Measurements from ENCODE around the gene TMEM163. TPM values are rescaled to one million over a fixed set of nuclear protein-coding genes. Genes with fewer than 3 reads are reported as not detected.
"Not testable (repeated sequence)": the region's sequence is repeated elsewhere in the genome, so short reads cannot be mapped to it uniquely, and the experiment has no call there.

TMEM163 gene
- total RNA-seq, 2 experiments from 2014 or later, result not detected

GRCh38 chr2:134482766-134483340 is 235.9 kb downstream of the TMEM163 start:
- Mint-ChIP-seq H3K27ac (no peak overlapping the region), H3K9me3 (no peaks in the 10 kb centered on the region), H3K36me3 (no peaks in the 10 kb centered on the region), H3K27me3 (peaks cover 4% of the 10 kb centered on the region), H3K4me1 (no peaks in the 10 kb centered on the region), H3K4me3 (no peak overlapping the region)
- DNase-seq, result no peak

- H3K4me1 Mint-ChIP-seq, result no peaks in the 10 kb centered on the region
- no peaks in the 10 kb centered on the region for H3K36me3 Mint-ChIP-seq
- no peak overlapping the region for H3K27ac Mint-ChIP-seq
- H3K4me3 Mint-ChIP-seq, result no peak overlapping the region
- peaks cover 4% of the 10 kb centered on the region for H3K27me3 Mint-ChIP-seq
- no peak for DNase-seq
- no peaks in the 10 kb centered on the region for H3K9me3 Mint-ChIP-seq
Measured at GRCh38 chr2:134482131-134482723, 236.6 kb downstream of the TMEM163 start.

- H3K36me3 Mint-ChIP-seq, result no peaks in the 10 kb centered on the region
- no peak overlapping the region for H3K4me3 Mint-ChIP-seq
- no peak for DNase-seq
- H3K9me3 Mint-ChIP-seq, result no peaks in the 10 kb centered on the region
- no peaks in the 10 kb centered on the region for H3K4me1 Mint-ChIP-seq
- H3K27me3 Mint-ChIP-seq, result peaks cover 4% of the 10 kb centered on the region
- no peak overlapping the region for H3K27ac Mint-ChIP-seq
Measured at GRCh38 chr2:134479696-134480330, 239.0 kb downstream of the TMEM163 start.

GRCh38 chr2:134476982-134477381 is 241.8 kb downstream of the TMEM163 start:
- H3K4me1 Mint-ChIP-seq, H3K27me3 Mint-ChIP-seq, H3K4me3 Mint-ChIP-seq, H3K36me3 Mint-ChIP-seq, H3K27ac Mint-ChIP-seq, DNase-seq: not testable (repeated sequence)
- H3K9me3 Mint-ChIP-seq, result peaks cover 11% of the 10 kb centered on the region

- Mint-ChIP-seq H3K27ac (no peak overlapping the region), H3K27me3 (no peaks in the 10 kb centered on the region), H3K9me3 (peaks cover 12% of the 10 kb centered on the region), H3K4me3 (no peak overlapping the region), H3K4me1 (no peaks in the 10 kb centered on the region), H3K36me3 (peaks cover 3% of the 10 kb centered on the region)
- DNase-seq, result no peak
Measured at GRCh38 chr2:134470561-134471168, 248.1 kb downstream of the TMEM163 start.

GRCh38 chr2:134469516-134470115 is 249.2 kb downstream of the TMEM163 start:
- H3K27me3 Mint-ChIP-seq, result no peaks in the 10 kb centered on the region
- no peak overlapping the region for H3K27ac Mint-ChIP-seq
- H3K4me3 Mint-ChIP-seq, result no peak overlapping the region
- peaks cover 12% of the 10 kb centered on the region for H3K9me3 Mint-ChIP-seq
- no peaks in the 10 kb centered on the region for H3K4me1 Mint-ChIP-seq
- DNase-seq, result no peak
- peaks cover 3% of the 10 kb centered on the region for H3K36me3 Mint-ChIP-seq

GRCh38 chr2:134468776-134469175 is 250.0 kb downstream of the TMEM163 start:
- Mint-ChIP-seq H3K36me3 (peaks cover 3% of the 10 kb centered on the region), H3K4me3 (no peak overlapping the region), H3K27ac (no peak overlapping the region)

GRCh38 chr2:134468164-134468563 is 250.6 kb downstream of the TMEM163 start:
- peaks cover 4% of the 10 kb centered on the region for H3K9me3 Mint-ChIP-seq
- H3K27me3 Mint-ChIP-seq, result no peaks in the 10 kb centered on the region
- H3K27ac Mint-ChIP-seq, result no peak overlapping the region
- no peak overlapping the region for H3K4me3 Mint-ChIP-seq
- no peak for DNase-seq
- H3K4me1 Mint-ChIP-seq, result no peaks in the 10 kb centered on the region
- H3K36me3 Mint-ChIP-seq, result no peaks in the 10 kb centered on the region

More at GRCh38 chr2:134468776-134469175, 250.0 kb downstream of the TMEM163 start:
- no peak for DNase-seq
- H3K9me3 Mint-ChIP-seq, result peaks cover 10% of the 10 kb centered on the region
- no peaks in the 10 kb centered on the region for H3K4me1 Mint-ChIP-seq
- H3K27me3 Mint-ChIP-seq, result no peaks in the 10 kb centered on the region

GRCh38 chr2:134466141-134466540 is 252.7 kb downstream of the TMEM163 start:
- no peak for DNase-seq
- Mint-ChIP-seq H3K36me3 (no peaks in the 10 kb centered on the region), H3K27me3 (no peaks in the 10 kb centered on the region), H3K9me3 (no peaks in the 10 kb centered on the region), H3K27ac (no peak overlapping the region), H3K4me3 (no peak overlapping the region), H3K4me1 (no peaks in the 10 kb centered on the region)

- H3K9me3 Mint-ChIP-seq, result no peaks in the 10 kb centered on the region
- H3K4me3 Mint-ChIP-seq, result no peak overlapping the region
- DNase-seq, result no peak
- H3K4me1 Mint-ChIP-seq, result no peaks in the 10 kb centered on the region
- no peaks in the 10 kb centered on the region for H3K36me3 Mint-ChIP-seq
- no peaks in the 10 kb centered on the region for H3K27me3 Mint-ChIP-seq
- H3K27ac Mint-ChIP-seq, result no peak overlapping the region
Measured at GRCh38 chr2:134465228-134466105, 253.3 kb downstream of the TMEM163 start.

GRCh38 chr2:134463699-134464022 is 255.1 kb downstream of the TMEM163 start:
- Mint-ChIP-seq H3K4me1 (no peaks in the 10 kb centered on the region), H3K36me3 (no peaks in the 10 kb centered on the region), H3K27me3 (no peaks in the 10 kb centered on the region), H3K27ac (no peak overlapping the region), H3K9me3 (no peaks in the 10 kb centered on the region), H3K4me3 (no peak overlapping the region)
- DNase-seq, result no peak

GRCh38 chr2:134462791-134463698 is 255.8 kb downstream of the TMEM163 start:
- H3K27ac Mint-ChIP-seq, result no peak overlapping the region
- no peak for DNase-seq

GRCh38 chr2:134462275-134462674 is 256.5 kb downstream of the TMEM163 start:
- no peaks in the 10 kb centered on the region for H3K4me1 Mint-ChIP-seq
- no peak overlapping the region for H3K4me3 Mint-ChIP-seq
- no peak for DNase-seq
- H3K27ac Mint-ChIP-seq, result no peak overlapping the region
- no peaks in the 10 kb centered on the region for H3K27me3 Mint-ChIP-seq
- no peaks in the 10 kb centered on the region for H3K36me3 Mint-ChIP-seq
- no peaks in the 10 kb centered on the region for H3K9me3 Mint-ChIP-seq

More at GRCh38 chr2:134462791-134463698, 255.8 kb downstream of the TMEM163 start:
- no peaks in the 10 kb centered on the region for H3K9me3 Mint-ChIP-seq
- no peaks in the 10 kb centered on the region for H3K36me3 Mint-ChIP-seq
- H3K4me3 Mint-ChIP-seq, result no peak overlapping the region
- H3K4me1 Mint-ChIP-seq, result no peaks in the 10 kb centered on the region
- no peaks in the 10 kb centered on the region for H3K27me3 Mint-ChIP-seq

GRCh38 chr2:134461511-134461910 is 257.3 kb downstream of the TMEM163 start:
- Mint-ChIP-seq H3K4me1 (no peaks in the 10 kb centered on the region), H3K4me3 (no peak overlapping the region), H3K36me3 (no peaks in the 10 kb centered on the region), H3K9me3 (no peaks in the 10 kb centered on the region), H3K27ac (no peak overlapping the region), H3K27me3 (no peaks in the 10 kb centered on the region)
- DNase-seq, result no peak
